ENCODE measurements around the gene SLC16A4.

DNA sequence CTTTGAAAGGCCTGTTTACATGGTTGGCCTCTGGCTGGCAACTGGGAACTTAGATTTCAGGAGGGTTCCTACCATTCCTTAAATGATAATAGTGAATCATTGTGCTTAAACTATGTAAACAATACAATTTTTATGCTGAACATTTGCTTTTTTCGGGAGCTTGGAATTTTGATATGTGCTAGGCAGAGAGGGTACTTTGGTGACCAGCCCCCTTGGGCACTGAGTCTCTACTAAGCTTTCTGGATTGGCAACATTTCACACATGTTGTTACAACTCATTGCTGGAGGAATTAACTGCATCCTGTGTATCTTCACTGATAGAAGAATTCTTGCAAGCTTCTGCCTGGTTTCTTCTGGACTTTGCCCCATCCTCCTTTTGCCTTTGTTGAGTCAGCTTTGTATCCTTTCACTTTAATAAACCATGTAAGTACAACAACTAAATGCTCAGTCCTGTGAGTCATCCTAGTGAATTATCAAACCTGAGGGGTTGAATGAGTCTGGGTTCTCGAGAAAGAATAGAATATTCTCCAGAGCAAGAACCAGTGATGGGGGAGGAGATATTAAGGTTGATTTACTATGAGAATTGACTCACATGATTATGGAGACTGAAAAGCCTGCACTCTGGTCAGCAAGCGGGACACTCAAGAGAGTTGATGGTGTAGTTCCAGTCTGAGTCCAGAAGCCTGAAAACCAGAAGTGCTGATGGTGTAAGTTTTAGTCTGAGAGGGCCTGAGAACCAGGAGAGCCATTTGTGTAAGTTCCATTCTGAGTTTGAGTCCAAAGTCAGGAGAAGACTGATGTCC is 3.1 kb upstream of the SLC16A4 start:
- TF ChIP-seq, protein P1, sequence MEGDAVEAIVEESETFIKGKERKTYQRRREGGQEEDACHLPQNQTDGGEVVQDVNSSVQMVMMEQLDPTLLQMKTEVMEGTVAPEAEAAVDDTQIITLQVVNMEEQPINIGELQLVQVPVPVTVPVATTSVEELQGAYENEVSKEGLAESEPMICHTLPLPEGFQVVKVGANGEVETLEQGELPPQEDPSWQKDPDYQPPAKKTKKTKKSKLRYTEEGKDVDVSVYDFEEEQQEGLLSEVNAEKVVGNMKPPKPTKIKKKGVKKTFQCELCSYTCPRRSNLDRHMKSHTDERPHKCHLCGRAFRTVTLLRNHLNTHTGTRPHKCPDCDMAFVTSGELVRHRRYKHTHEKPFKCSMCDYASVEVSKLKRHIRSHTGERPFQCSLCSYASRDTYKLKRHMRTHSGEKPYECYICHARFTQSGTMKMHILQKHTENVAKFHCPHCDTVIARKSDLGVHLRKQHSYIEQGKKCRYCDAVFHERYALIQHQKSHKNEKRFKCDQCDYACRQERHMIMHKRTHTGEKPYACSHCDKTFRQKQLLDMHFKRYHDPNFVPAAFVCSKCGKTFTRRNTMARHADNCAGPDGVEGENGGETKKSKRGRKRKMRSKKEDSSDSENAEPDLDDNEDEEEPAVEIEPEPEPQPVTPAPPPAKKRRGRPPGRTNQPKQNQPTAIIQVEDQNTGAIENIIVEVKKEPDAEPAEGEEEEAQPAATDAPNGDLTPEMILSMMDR (conservative IDR thresholded peaks at IDR 0.05) = no peak
- TF ChIP-seq ZFX (IDR thresholded peaks at IDR 0.05) = no peak

All from C4-2B (cell line).